Astrocyte of the spinal cord (primary cell): ENCODE data around the gene NEFH.

Experiments
- DNase-seq: peaks from one replicate; pipeline ENCODE4 v3.0.0; 2011; ENCODE audit warnings: low read depth, low spot score
- H3K4me3 ChIP-seq: 2 replicates; pipeline ENCODE4 v1.5.1; 2011; ENCODE audit warnings: low read depth, mild to moderate bottlenecking, low read length, moderate library complexity
- in situ Hi-C: cut with HindIII; loops from 2 replicates; pipeline ENCODE4 v1.10.0; 2017; ENCODE audit warnings: low sequenced_read_pairs
- TF ChIP-seq, protein P1 (sequence below): IDR thresholded peaks from 2 replicates; pipeline ENCODE4 v1.5.1; 2012; ENCODE audit warnings: low read depth, mild to moderate bottlenecking, low read length, inconsistent platforms

Gene NEFH

GRCh38 chr22:29519996-29520395 lies 40.0 kb downstream of the NEFH start:
- in situ Hi-C loops: no loop called here
- no peak overlapping the region for H3K4me3 ChIP-seq
- TF ChIP-seq, protein P1, sequence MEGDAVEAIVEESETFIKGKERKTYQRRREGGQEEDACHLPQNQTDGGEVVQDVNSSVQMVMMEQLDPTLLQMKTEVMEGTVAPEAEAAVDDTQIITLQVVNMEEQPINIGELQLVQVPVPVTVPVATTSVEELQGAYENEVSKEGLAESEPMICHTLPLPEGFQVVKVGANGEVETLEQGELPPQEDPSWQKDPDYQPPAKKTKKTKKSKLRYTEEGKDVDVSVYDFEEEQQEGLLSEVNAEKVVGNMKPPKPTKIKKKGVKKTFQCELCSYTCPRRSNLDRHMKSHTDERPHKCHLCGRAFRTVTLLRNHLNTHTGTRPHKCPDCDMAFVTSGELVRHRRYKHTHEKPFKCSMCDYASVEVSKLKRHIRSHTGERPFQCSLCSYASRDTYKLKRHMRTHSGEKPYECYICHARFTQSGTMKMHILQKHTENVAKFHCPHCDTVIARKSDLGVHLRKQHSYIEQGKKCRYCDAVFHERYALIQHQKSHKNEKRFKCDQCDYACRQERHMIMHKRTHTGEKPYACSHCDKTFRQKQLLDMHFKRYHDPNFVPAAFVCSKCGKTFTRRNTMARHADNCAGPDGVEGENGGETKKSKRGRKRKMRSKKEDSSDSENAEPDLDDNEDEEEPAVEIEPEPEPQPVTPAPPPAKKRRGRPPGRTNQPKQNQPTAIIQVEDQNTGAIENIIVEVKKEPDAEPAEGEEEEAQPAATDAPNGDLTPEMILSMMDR: no peak
- no peak for DNase-seq

DNA sequence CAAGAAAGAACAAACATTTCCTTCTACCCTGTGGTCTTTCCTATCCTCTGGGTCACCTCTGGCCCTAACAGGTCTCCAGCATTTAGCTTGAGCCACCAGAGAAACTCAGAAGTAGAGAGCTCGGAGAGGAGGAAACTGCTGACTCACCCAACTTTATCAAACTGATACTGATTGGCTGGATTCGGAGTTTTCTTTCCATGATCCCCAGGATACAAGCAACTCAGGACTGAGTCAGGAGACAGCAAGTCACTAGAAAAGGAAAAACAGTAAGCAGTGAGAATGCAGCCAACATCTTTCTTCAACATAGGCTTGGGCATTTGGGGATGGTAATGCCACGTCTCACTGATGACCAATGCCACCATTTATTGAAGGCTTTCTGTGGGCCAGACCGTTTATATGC lies 40.8 kb downstream of the NEFH start:
- H3K4me3 ChIP-seq: no peak overlapping the region
- TF ChIP-seq, protein P1: no peak
- in situ Hi-C loops: no loop called here
- peak; percentile 80 for DNase-seq

DNA sequence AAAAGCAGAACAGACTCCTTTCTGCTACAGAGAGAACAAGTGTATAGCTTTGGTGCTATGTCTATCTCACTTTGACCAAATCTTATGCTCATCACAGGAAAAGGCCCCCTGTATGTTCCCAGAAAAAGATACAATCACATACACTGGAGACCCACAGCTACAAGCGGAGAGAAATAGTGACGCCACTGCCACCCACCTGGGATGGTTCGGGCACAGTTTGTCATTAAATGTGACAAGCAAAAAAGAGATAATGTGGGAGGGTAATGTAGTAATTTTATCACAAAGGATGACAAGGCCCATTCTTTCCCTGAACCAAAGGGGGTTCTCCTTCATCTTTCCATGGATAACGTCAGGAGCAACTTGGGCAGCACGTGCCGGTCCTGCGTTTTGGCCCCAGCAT lies 41.5 kb downstream of the NEFH start:
- DNase-seq: no peak
- TF ChIP-seq, protein P1: no peak
- no peak overlapping the region for H3K4me3 ChIP-seq
- in situ Hi-C loops: no loop called here

- DNase-seq: no peak
- no peak overlapping the region for H3K4me3 ChIP-seq
- TF ChIP-seq, protein P1: no peak
- in situ Hi-C loops: no loop called here
These were observed 43.7 kb downstream of the NEFH start for GRCh38 chr22:29523761-29524160.

DNA sequence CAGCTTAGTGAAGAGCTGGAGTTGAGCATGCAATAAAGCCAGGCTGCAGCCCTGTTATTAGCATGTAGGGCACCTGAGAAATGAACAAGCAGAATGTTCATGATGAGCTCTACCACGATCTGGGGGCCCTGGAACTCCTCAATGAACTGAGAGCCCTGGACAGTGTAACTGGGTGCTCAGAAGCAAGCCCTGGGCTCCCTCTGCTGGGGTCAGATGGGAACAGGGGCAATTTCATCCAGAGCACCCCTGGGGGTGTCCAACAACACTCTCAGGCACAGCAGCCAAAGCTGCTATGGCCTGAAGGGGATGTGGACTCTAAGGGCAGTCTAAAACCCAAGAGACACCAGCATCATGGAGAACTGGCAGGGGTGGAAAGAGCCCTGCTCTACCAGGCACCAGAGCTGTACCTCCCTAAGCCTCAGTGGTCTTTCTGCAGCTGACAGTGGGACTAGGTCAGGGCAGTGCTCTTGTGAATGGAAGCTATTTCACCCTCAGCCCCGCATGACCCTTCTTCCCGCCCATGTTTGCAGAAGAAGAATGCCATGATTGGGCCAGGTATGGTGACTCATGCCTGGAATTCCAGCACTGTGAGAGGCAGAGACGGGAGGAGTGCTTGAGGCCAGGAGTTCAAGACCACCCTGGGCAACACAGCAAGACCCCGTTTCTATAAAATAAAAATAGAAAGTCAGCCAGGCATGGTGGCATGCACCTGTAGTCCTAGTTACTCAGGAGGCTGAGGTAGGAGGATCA lies 44.6 kb downstream of the NEFH start:
- no peak for DNase-seq
- in situ Hi-C loops: no loop called here
- no peak overlapping the region for H3K4me3 ChIP-seq
- TF ChIP-seq, protein P1: peak; percentile 47

DNA sequence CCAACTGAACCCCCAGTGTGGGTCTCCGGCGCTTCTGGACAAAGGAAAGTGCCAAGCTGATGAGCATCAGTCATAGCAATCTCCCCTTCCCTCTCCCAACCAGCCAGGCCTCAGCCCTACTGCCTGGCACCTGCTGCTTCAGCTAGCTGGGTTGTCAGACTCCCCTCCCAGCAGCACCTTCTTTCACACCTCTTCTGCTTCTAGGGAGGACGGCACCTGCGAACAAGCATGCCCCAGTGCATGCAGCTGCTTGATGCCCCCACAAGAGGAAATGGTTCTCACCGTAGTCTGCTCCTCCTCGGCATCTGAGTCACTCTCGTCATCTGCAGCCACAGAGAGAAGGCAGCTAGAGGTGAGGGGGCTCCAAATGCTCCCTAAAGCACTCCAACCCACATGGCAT lies 48.1 kb downstream of the NEFH start:
- no peak for DNase-seq
- TF ChIP-seq, protein P1: no peak
- H3K4me3 ChIP-seq: no peak overlapping the region
- in situ Hi-C loops: no loop called here
